ENCODE results near the gene TRAPPC2L.

DNA sequence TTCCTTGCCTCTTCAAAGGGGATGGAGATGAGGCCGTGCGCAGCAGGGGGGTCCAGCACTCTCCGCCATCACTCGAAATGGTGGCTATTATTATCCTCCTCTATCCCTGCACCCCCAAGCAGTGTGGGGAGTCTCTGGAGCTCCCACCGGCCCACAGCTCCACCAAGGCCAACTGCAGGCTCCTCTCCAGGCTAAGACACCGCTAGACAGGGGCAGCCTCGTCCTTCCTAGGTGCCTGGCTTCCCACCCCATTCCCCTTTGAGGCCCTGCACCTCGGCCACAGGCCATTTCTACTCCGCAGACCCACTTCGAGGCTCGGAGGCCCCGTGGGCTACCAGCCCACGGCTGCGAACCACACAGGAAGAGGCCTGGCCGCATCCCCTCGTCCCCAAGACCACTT, 49.1 kb downstream of the TRAPPC2L start:
- TF ChIP-seq EZH2 (IDR thresholded peaks at IDR 0.05; ENCODE audit: low read depth, unreplicated experiment): no peak
- TF ChIP-seq EZH2phosphoT487 (IDR thresholded peaks at IDR 0.05; ENCODE audit: unreplicated experiment): no peak
- TF ChIP-seq, protein P1, sequence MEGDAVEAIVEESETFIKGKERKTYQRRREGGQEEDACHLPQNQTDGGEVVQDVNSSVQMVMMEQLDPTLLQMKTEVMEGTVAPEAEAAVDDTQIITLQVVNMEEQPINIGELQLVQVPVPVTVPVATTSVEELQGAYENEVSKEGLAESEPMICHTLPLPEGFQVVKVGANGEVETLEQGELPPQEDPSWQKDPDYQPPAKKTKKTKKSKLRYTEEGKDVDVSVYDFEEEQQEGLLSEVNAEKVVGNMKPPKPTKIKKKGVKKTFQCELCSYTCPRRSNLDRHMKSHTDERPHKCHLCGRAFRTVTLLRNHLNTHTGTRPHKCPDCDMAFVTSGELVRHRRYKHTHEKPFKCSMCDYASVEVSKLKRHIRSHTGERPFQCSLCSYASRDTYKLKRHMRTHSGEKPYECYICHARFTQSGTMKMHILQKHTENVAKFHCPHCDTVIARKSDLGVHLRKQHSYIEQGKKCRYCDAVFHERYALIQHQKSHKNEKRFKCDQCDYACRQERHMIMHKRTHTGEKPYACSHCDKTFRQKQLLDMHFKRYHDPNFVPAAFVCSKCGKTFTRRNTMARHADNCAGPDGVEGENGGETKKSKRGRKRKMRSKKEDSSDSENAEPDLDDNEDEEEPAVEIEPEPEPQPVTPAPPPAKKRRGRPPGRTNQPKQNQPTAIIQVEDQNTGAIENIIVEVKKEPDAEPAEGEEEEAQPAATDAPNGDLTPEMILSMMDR (conservative IDR thresholded peaks at IDR 0.05; ENCODE audit: low read depth in 2 of 2): no peak
- TF ChIP-seq, protein P2, sequence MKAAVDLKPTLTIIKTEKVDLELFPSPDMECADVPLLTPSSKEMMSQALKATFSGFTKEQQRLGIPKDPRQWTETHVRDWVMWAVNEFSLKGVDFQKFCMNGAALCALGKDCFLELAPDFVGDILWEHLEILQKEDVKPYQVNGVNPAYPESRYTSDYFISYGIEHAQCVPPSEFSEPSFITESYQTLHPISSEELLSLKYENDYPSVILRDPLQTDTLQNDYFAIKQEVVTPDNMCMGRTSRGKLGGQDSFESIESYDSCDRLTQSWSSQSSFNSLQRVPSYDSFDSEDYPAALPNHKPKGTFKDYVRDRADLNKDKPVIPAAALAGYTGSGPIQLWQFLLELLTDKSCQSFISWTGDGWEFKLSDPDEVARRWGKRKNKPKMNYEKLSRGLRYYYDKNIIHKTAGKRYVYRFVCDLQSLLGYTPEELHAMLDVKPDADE (IDR thresholded peaks at IDR 0.05): no peak
- TF ChIP-seq NANOG (IDR thresholded peaks at IDR 0.05; ENCODE audit: borderline replicate concordance): no peak
- no peak for TF ChIP-seq STAT1 (IDR thresholded peaks at IDR 0.05; ENCODE audit: unreplicated experiment)
- TF ChIP-seq CREB1 (CRISPR knock-in tag; IDR thresholded peaks at IDR 0.05; ENCODE audit: low read depth): no peak
- TF ChIP-seq POLR2AphosphoS5 (IDR thresholded peaks at IDR 0.05; ENCODE audit: low read depth): no peak
- TF ChIP-seq, protein P3, sequence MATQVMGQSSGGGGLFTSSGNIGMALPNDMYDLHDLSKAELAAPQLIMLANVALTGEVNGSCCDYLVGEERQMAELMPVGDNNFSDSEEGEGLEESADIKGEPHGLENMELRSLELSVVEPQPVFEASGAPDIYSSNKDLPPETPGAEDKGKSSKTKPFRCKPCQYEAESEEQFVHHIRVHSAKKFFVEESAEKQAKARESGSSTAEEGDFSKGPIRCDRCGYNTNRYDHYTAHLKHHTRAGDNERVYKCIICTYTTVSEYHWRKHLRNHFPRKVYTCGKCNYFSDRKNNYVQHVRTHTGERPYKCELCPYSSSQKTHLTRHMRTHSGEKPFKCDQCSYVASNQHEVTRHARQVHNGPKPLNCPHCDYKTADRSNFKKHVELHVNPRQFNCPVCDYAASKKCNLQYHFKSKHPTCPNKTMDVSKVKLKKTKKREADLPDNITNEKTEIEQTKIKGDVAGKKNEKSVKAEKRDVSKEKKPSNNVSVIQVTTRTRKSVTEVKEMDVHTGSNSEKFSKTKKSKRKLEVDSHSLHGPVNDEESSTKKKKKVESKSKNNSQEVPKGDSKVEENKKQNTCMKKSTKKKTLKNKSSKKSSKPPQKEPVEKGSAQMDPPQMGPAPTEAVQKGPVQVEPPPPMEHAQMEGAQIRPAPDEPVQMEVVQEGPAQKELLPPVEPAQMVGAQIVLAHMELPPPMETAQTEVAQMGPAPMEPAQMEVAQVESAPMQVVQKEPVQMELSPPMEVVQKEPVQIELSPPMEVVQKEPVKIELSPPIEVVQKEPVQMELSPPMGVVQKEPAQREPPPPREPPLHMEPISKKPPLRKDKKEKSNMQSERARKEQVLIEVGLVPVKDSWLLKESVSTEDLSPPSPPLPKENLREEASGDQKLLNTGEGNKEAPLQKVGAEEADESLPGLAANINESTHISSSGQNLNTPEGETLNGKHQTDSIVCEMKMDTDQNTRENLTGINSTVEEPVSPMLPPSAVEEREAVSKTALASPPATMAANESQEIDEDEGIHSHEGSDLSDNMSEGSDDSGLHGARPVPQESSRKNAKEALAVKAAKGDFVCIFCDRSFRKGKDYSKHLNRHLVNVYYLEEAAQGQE (IDR thresholded peaks at IDR 0.05; ENCODE audit: unreplicated experiment): no peak
- no peak for TF ChIP-seq ZNF331 (CRISPR knock-in tag; IDR thresholded peaks at IDR 0.05; ENCODE audit: low read depth)
- no peak for TF ChIP-seq JUNB (IDR thresholded peaks at IDR 0.05; ENCODE audit: unreplicated experiment)
- no peak for TF ChIP-seq ZNF114 (CRISPR knock-in tag; IDR thresholded peaks at IDR 0.05)
- TF ChIP-seq, protein P4, sequence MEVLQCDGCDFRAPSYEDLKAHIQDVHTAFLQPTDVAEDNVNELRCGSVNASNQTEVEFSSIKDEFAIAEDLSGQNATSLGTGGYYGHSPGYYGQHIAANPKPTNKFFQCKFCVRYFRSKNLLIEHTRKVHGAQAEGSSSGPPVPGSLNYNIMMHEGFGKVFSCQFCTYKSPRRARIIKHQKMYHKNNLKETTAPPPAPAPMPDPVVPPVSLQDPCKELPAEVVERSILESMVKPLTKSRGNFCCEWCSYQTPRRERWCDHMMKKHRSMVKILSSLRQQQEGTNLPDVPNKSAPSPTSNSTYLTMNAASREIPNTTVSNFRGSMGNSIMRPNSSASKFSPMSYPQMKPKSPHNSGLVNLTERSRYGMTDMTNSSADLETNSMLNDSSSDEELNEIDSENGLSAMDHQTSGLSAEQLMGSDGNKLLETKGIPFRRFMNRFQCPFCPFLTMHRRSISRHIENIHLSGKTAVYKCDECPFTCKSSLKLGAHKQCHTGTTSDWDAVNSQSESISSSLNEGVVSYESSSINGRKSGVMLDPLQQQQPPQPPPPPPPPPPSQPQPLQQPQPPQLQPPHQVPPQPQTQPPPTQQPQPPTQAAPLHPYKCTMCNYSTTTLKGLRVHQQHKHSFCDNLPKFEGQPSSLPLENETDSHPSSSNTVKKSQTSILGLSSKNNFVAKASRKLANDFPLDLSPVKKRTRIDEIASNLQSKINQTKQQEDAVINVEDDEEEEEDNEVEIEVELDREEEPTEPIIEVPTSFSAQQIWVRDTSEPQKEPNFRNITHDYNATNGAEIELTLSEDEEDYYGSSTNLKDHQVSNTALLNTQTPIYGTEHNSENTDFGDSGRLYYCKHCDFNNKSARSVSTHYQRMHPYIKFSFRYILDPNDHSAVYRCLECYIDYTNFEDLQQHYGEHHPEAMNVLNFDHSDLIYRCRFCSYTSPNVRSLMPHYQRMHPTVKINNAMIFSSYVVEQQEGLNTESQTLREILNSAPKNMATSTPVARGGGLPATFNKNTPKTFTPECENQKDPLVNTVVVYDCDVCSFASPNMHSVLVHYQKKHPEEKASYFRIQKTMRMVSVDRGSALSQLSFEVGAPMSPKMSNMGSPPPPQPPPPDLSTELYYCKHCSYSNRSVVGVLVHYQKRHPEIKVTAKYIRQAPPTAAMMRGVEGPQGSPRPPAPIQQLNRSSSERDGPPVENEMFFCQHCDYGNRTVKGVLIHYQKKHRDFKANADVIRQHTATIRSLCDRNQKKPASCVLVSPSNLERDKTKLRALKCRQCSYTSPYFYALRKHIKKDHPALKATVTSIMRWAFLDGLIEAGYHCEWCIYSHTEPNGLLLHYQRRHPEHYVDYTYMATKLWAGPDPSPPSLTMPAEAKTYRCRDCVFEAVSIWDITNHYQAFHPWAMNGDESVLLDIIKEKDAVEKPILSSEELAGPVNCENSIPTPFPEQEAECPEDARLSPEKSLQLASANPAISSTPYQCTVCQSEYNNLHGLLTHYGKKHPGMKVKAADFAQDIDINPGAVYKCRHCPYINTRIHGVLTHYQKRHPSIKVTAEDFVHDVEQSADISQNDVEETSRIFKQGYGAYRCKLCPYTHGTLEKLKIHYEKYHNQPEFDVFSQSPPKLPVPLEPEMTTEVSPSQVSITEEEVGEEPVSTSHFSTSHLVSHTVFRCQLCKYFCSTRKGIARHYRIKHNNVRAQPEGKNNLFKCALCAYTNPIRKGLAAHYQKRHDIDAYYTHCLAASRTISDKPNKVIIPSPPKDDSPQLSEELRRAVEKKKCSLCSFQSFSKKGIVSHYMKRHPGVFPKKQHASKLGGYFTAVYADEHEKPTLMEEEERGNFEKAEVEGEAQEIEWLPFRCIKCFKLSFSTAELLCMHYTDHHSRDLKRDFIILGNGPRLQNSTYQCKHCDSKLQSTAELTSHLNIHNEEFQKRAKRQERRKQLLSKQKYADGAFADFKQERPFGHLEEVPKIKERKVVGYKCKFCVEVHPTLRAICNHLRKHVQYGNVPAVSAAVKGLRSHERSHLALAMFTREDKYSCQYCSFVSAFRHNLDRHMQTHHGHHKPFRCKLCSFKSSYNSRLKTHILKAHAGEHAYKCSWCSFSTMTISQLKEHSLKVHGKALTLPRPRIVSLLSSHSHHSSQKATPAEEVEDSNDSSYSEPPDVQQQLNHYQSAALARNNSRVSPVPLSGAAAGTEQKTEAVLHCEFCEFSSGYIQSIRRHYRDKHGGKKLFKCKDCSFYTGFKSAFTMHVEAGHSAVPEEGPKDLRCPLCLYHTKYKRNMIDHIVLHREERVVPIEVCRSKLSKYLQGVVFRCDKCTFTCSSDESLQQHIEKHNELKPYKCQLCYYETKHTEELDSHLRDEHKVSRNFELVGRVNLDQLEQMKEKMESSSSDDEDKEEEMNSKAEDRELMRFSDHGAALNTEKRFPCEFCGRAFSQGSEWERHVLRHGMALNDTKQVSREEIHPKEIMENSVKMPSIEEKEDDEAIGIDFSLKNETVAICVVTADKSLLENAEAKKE (CRISPR knock-in tag; IDR thresholded peaks at IDR 0.05): no peak
